HL-60 (cell line): Measurements from ENCODE around the gene TIMM9.

ENCODE experiments used
- GABPA ChIP-seq: IDR thresholded peaks from 2 replicates; pipeline ENCODE4 v1.6.1; 2012; ENCODE audit warnings: low read depth
- POLR2AphosphoS5 ChIP-seq: IDR thresholded peaks from 2 replicates; pipeline ENCODE4 v1.6.1; 2012; ENCODE audit warnings: low read depth
- REST ChIP-seq: IDR thresholded peaks from 2 replicates; pipeline ENCODE4 v1.6.1; 2012; ENCODE audit warnings: low read depth; ENCODE audit not compliant: insufficient replicate concordance
- SPI1 ChIP-seq: IDR thresholded peaks from 2 replicates; pipeline ENCODE4 v1.6.1; 2012; ENCODE audit warnings: low read depth, mild to moderate bottlenecking, borderline replicate concordance
- TF ChIP-seq, protein P1 (sequence below): IDR thresholded peaks from one replicate; pipeline ENCODE4 v1.5.1; 2011; ENCODE audit warnings: low read length, control low read depth, inconsistent platforms; ENCODE audit not compliant: insufficient read depth

DNA sequence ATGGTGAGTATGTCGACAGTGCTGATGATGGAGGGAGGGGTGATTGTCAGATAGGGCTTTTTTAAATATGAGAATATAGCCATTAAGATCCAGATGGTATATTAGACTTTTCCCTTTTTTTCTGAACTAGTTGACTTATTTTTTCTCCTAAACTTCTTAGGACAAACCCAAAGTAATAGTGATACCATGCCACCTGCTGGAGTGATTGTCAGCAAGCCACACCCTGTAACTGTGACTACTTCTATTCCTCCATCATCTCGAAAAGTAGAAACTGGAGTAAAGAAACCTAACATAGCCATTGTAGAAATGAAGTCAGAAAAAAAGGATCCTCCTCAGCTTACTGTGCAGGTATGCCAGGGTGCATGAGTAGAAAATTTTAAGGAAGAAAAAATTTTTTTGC is 40.2 kb upstream of the TIMM9 start:
- TF ChIP-seq, protein P1, sequence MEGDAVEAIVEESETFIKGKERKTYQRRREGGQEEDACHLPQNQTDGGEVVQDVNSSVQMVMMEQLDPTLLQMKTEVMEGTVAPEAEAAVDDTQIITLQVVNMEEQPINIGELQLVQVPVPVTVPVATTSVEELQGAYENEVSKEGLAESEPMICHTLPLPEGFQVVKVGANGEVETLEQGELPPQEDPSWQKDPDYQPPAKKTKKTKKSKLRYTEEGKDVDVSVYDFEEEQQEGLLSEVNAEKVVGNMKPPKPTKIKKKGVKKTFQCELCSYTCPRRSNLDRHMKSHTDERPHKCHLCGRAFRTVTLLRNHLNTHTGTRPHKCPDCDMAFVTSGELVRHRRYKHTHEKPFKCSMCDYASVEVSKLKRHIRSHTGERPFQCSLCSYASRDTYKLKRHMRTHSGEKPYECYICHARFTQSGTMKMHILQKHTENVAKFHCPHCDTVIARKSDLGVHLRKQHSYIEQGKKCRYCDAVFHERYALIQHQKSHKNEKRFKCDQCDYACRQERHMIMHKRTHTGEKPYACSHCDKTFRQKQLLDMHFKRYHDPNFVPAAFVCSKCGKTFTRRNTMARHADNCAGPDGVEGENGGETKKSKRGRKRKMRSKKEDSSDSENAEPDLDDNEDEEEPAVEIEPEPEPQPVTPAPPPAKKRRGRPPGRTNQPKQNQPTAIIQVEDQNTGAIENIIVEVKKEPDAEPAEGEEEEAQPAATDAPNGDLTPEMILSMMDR = no peak
- TF ChIP-seq GABPA (no peak), POLR2AphosphoS5 (no peak), SPI1 (no peak), REST (no peak)
